Measurements from ENCODE around the gene HS3ST3B1. TPM values are rescaled to one million over a fixed set of nuclear protein-coding genes. Genes with fewer than 3 reads are reported as not detected.

HS3ST3B1 gene
- 1 to 10 TPM; 1.5 to 1.9 TPM for total RNA-seq
- polyA plus RNA-seq (ENCODE audit: insufficient read depth, low read depth, low replicate concordance), result 2.1 TPM
- long read RNA-seq, donor 1, result 0 reads
- long read RNA-seq, donor 2, result 0 reads

DNA sequence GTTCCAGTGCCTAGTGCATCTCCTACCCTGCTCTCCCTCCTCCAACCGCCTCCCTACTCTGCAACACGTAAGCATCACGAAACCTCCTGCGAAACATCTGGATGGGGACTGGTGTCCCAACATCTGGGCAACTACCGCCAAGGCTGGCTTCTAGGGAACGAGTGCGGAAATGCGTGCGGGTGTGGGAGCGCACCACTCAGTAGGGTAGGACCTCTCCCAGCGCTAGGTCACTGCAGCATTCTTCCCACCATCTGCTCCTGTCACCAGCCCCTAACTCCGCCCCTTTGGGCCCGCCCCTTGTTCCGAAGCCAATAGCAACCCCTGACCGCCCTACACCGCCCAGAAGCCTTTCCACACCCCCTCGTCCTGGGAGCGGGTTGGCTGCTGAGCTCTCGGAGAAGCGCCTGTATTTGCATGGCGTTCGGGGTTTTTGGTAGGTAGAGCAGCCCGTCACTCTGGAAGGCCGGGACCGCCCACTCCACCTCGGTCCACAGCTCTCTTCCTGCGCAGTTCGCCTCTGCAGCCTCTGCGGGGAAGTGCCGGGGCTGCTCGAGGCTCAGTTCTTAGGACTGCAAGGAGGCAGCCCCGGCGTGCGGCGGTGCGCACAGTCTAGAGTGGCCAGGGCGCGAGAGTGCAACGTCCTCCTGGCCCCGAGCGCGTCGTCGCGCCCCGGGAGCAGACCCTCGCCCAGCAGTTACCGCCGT is at the start of gene HS3ST3B1:
Gene HS3ST3B1, plus strand, starts transcription at position 507 of the 704 bp plus-strand sequence. CDS start 438 bp downstream, outside the sequence.
- TF ChIP-seq POLR2A (IDR thresholded peaks at IDR 0.05), result peak; percentile 66
- TF ChIP-seq, protein P1, sequence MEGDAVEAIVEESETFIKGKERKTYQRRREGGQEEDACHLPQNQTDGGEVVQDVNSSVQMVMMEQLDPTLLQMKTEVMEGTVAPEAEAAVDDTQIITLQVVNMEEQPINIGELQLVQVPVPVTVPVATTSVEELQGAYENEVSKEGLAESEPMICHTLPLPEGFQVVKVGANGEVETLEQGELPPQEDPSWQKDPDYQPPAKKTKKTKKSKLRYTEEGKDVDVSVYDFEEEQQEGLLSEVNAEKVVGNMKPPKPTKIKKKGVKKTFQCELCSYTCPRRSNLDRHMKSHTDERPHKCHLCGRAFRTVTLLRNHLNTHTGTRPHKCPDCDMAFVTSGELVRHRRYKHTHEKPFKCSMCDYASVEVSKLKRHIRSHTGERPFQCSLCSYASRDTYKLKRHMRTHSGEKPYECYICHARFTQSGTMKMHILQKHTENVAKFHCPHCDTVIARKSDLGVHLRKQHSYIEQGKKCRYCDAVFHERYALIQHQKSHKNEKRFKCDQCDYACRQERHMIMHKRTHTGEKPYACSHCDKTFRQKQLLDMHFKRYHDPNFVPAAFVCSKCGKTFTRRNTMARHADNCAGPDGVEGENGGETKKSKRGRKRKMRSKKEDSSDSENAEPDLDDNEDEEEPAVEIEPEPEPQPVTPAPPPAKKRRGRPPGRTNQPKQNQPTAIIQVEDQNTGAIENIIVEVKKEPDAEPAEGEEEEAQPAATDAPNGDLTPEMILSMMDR (IDR thresholded peaks at IDR 0.05), result peak in 1 of 3 experiments; percentile 14
- DNase-seq, result peak; percentile 98
- WGBS, 2 donors, result 0% methylated on average over 22 to 31 of the region's 49 CpGs
- Histone ChIP-seq H3K4me3 (peak within 1 kb of the TSS; percentile 52 to 66), H3K9me3 (no peaks in the 10 kb centered on the region), H3K4me1 (peaks cover 5% of the 10 kb centered on the region), H3K27ac (peak within 1 kb of the TSS; percentile 21 to 31), H3K36me3 (ENCODE audit: low read depth, missing control alignments) (no peaks in the 10 kb centered on the region), H3K27me3 (no peaks in the 10 kb centered on the region)
- intact Hi-C loops (cut with DNase I; ENCODE audit: low total_unique reads), result loop anchor here (10.0 kb wide), 1 partner anchor 706 kb away; no protein-coding TSS in a partner anchor

DNA sequence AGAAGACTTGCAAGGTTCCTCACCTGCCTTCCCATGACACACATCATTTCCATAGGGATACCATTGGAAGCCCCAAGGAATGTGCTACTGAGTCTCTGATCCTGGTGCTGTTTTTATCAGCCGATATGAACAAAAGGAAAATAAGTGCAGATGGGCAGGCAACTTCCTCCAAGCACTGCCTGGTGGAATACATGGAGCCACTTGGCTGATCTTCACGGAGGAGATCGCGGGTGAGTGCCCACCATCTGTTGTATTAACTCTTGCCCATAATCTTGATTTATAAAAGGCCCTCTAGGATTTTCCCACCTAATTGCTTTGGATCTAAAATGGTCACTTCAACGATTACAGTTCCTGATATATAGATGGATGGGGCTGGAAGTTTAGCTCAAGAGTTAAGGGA is 39.5 kb upstream of the HS3ST3B1 start:
- intact Hi-C loops (cut with DNase I; ENCODE audit: low total_unique reads), result no loop called here
- TF ChIP-seq, protein P1 (IDR thresholded peaks at IDR 0.05), result no peak
- TF ChIP-seq POLR2A (IDR thresholded peaks at IDR 0.05), result no peak
- Histone ChIP-seq H3K27me3 (no peaks in the 10 kb centered on the region), H3K9me3 (no peaks in the 10 kb centered on the region), H3K36me3 (ENCODE audit: low read depth, missing control alignments) (no peaks in the 10 kb centered on the region), H3K27ac (no peak overlapping the region), H3K4me1 (no peaks in the 10 kb centered on the region), H3K4me3 (no peak overlapping the region)
- 92 to 95% methylated on average over 5 of the region's 5 CpGs for WGBS, 2 donors
- no peak for DNase-seq

DNA sequence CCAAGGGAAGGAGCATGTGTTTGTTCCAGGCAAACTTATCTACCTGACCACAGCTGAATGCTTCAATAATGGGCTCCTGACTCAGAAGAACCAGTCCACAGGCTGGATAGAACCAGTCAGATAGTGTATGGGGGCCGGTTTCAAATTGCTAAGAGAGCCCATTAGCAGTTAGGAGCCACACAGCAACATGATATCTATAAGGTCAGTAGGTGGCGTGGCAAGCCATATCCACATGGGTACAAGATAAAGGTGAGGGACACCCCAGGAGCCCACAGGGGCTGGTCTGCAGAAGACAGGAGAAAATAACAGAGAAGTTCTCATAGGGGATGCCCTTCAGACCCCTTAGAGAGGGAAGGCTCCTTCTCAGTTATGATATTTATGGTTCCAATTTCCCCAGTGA is 32.6 kb upstream of the HS3ST3B1 start:
- H3K9me3 ChIP-seq, result no peaks in the 10 kb centered on the region
- no peaks in the 10 kb centered on the region for H3K36me3 ChIP-seq (ENCODE audit: low read depth, missing control alignments)
- no peaks in the 10 kb centered on the region for H3K4me1 ChIP-seq
- WGBS, 2 donors, result 71 to 91% methylated on average over 2 of the region's 2 CpGs
- no peak overlapping the region for H3K4me3 ChIP-seq
- intact Hi-C loops (cut with DNase I; ENCODE audit: low total_unique reads), result no loop called here
- TF ChIP-seq POLR2A (IDR thresholded peaks at IDR 0.05), result no peak
- TF ChIP-seq, protein P1 (IDR thresholded peaks at IDR 0.05), result no peak
- H3K27me3 ChIP-seq, result no peaks in the 10 kb centered on the region
- H3K27ac ChIP-seq, result no peak overlapping the region
- no peak for DNase-seq

DNA sequence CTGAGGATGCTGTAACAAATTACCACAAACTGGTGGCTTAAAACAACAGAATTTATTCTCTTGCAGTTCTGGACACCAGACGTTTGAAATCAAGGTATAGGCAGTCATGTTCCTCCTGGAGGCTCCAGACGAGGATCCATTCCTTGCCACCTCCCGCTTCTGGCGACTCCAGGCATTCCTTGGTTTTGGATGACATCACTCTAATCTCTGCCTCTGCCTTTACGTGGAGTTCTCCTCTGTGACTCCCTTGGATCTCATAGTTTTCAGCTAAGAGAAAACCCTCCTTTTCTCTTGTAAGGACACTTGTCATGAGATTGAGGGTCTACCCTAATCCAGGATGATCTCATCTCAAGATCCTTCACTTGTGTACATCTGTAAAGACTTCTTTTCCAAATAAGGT is 31.4 kb upstream of the HS3ST3B1 start:
- intact Hi-C loops (cut with DNase I; ENCODE audit: low total_unique reads), result no loop called here
- Histone ChIP-seq H3K27me3 (no peaks in the 10 kb centered on the region), H3K27ac (no peak overlapping the region), H3K36me3 (ENCODE audit: low read depth, missing control alignments) (no peaks in the 10 kb centered on the region), H3K9me3 (no peaks in the 10 kb centered on the region), H3K4me3 (no peak overlapping the region), H3K4me1 (no peaks in the 10 kb centered on the region)
- WGBS, 2 donors, result 68 to 69% methylated on average over 5 of the region's 5 CpGs
- TF ChIP-seq, protein P1 (IDR thresholded peaks at IDR 0.05), result no peak
- no peak for TF ChIP-seq POLR2A (IDR thresholded peaks at IDR 0.05)
- DNase-seq, result no peak
